Cardiac atrium fibroblast (primary cell): ENCODE results near the gene ZNF234. TPM values are rescaled to one million over a fixed set of nuclear protein-coding genes. Genes with fewer than 3 reads are reported as not detected.

ENCODE experiments used
- total RNA-seq: library from RNA; depleted of rRNA; stranded (reverse); fragments of >200 nt; gene quantifications from 2 replicates; pipeline ENCODE4 v1.2.3, GENCODE V29; 2015

ZNF234 gene
- total RNA-seq, result 4.2 and 5.3 TPM in 2 replicates

DNA sequence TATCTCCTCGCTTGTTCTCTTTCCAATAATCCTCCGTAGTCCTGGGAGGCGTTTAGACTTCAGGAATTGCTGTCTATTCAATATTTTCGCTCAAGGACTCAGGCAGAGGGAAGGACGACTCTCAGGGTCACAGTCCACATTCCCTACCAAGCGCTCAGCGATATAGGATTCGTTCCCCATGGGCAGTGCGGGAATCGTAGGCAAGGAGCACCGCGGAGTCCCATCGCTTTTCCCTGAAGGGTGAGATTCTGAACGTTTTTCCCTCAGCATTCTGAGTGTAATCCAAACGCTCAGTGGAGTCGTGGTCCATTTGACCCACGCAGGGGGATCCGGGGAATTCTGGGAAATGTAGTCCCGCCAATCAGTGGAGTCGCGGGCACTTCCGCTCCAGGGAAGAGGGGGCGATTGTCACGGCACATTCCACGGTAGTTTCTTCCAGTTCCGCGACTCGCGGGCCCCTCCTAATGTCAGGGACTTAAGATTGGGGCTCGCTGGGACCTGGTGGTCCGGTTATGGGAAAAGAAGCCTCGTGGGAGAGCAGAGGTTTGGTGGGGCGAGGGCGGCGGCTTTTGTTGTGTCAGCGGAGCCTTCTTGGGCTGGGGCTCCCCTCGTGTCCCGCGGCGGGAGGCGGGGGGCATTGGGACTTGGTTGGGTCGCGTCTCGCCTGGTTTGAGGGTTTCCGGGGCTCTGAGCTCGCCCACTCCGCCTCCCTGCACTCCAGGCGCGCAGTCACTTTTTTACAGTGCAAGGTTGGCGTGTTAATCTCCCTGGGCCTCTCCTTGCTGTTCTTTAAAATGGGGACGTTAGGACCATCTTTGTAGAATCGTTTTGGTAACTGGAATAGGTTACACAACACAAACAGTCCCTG, at the start of gene ZNF234:
Gene ZNF234, plus strand, starts transcription at position 364 of the 868 bp plus-strand sequence. CDS start 3,079 bp downstream, outside the sequence.

DNA sequence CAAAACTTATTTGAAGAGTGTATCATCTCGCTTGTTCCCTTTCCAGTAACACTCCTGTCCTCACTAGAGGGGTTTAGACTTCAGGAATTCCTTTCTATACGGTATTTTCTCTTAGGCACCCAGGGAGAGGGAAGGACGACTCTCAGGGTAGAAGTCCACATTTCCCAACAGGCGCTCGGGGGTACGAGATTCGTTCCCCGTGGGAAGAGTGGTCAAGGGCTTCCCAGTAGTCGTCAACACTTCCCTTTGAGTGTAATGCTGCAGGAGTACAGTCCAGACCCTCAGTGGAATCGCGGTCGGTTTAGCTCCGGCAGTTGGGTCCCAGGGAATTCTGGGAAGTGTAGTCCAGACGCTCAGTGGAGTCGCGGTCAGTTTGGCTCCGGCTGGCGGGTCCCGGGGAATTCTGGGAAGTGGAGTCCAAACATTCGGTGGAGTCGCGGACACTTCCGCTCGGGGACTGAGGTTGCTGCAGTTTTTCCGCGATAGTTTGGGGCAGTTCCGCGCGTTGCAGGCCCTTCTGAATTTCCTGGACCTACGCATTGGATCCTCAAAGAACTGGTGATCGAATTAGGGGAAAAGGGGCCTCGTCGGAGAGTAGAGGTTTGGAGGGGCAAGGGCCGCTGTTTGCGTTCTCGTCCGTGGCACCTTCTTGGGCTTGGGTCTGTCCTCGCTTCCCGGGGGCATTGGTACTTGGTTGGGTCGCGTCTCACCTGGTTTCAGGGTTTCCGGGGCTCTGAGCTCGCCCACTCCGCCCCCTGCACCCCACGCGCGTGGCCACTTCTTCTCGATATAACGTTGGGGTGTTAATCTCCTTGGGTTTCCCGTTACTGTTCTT, 47.2 kb upstream of the ZNF234 start, which contains the start of gene ZNF224:
Gene ZNF224, plus strand, starts transcription at position 431 of the 835 bp plus-strand sequence. CDS start 3,513 bp downstream, outside the sequence.

DNA sequence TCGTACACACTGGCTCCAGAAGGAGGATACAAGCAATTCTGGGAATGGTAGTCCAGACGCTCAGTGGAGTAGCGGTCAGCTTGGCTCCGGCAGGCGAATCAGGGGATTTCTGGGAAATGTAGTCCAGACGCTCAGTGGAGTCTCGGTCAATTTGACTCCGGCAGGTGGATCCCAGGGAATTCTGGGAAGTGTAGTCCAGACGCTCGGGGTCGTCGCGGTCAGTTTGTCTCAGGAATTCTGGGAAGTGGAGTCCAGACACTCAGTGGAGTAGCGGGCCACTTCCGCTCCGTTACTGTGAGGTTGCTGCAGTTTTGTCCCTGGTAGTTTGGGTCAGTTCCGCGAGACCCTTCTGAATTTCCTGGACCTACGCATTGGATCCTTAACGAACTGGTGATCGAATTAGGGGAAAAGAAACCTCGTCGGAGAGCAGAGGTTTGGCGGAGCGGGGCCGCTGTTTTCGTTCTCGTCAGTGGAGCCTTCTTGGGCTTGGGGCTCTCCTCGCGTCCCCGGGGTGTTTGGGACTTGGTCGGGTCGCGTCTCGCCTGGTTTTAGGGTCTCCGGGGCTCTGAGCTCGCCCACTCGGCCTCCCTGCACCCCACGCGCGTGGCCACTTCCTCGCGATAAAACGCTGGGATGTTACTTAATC, 28.1 kb upstream of the ZNF234 start, which contains the start of gene ZNF225:
Gene ZNF225, plus strand, starts transcription at position 262 of the 646 bp plus-strand sequence. CDS start 2,429 bp downstream, outside the sequence.

DNA sequence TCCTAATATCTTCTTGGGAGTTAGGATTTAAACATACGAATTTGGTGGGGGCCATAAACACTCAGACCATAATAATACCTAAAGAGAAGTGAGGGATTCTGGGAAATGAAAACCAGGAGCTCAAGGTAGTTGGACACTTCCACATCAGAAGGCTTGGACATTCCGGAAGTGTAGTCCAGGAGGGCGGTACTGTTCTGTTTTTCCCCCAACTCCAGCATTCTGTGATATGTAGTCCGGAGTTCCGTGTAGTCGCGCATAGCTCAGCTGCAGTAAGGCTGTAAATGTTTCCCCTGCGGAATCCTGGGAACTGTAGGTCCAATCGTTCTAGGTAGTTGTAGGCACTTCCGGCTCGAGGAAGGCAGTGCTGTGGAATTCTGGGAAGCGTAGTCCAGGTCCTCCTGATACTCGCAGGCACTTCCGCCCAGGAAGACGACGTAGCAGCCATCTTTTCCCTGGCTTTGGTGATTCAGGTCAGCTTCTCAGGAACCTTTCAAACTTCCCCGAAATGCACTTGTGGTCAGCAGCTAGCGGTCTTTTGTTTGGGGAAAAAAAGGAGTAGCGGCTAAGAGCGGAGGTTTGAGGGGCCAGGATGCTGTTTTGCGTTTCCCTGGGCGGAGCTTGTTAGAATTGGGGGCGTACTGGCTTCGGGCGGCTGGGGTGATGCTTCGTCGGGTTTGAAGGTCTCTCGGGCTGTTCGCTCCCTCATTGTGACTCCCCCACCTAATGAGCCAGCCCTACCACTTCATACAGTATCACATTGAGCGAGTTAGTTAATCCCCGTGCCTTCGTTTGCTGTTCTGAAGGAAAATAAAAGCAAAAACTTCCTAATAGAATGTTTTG, 23.5 kb downstream of the ZNF234 start, which contains the start of gene ZNF226:
Gene ZNF226, plus strand, starts transcription at position 428 of the 840 bp plus-strand sequence. CDS start 4,981 bp downstream, outside the sequence.

Other genes starting within 250 kb of the ZNF234 start
- gene ZNF45, start 206.3 kb upstream of the ZNF234 start, total RNA-seq, result 4.7 and 9.4 TPM in 2 replicates
- 2.7 and 7.5 TPM in 2 replicates for gene ZNF221, start 190.3 kb upstream of the ZNF234 start, total RNA-seq
- 3.2 and 5.3 TPM in 2 replicates for gene ZNF155, start 157.4 kb upstream of the ZNF234 start, total RNA-seq
- gene ZNF230, start 138.6 kb upstream of the ZNF234 start, total RNA-seq, result 1.5 and 2.5 TPM in 2 replicates
- gene ZNF222, start 116.2 kb upstream of the ZNF234 start, total RNA-seq, result 3.4 and 3.6 TPM in 2 replicates
- 3.1 and 3.9 TPM in 2 replicates for gene ZNF223, start 89.5 kb upstream of the ZNF234 start, total RNA-seq
- gene ZNF284, start 69.4 kb upstream of the ZNF234 start, total RNA-seq, result 2.4 and 4.0 TPM in 2 replicates
- 7.0 and 32.3 TPM in 2 replicates for gene ZNF224, start 47.2 kb upstream of the ZNF234 start, total RNA-seq
- 3.4 and 6.3 TPM in 2 replicates for gene ZNF225, start 28.2 kb upstream of the ZNF234 start, total RNA-seq
- 23.7 and 23.8 TPM in 2 replicates for gene ZNF226, start 23.5 kb downstream of the ZNF234 start, total RNA-seq
- gene ZNF227, start 71.0 kb downstream of the ZNF234 start, total RNA-seq, result 8.1 and 10.4 TPM in 2 replicates
- gene ZNF233, start 118.3 kb downstream of the ZNF234 start, total RNA-seq, result not detected in 2 replicates
- 1.4 and 1.5 TPM in 2 replicates for gene ZNF235, start 163.5 kb downstream of the ZNF234 start, total RNA-seq
- gene ZNF112, start 215.1 kb downstream of the ZNF234 start, total RNA-seq, result 4.4 and 16.8 TPM in 2 replicates